Measurements from ENCODE around the gene VGLL1. TPM values are rescaled to one million over a fixed set of nuclear protein-coding genes. Genes with fewer than 3 reads are reported as not detected.

VGLL1 gene
- total RNA-seq, 1 donor from 2014 or later = not detected

DNA sequence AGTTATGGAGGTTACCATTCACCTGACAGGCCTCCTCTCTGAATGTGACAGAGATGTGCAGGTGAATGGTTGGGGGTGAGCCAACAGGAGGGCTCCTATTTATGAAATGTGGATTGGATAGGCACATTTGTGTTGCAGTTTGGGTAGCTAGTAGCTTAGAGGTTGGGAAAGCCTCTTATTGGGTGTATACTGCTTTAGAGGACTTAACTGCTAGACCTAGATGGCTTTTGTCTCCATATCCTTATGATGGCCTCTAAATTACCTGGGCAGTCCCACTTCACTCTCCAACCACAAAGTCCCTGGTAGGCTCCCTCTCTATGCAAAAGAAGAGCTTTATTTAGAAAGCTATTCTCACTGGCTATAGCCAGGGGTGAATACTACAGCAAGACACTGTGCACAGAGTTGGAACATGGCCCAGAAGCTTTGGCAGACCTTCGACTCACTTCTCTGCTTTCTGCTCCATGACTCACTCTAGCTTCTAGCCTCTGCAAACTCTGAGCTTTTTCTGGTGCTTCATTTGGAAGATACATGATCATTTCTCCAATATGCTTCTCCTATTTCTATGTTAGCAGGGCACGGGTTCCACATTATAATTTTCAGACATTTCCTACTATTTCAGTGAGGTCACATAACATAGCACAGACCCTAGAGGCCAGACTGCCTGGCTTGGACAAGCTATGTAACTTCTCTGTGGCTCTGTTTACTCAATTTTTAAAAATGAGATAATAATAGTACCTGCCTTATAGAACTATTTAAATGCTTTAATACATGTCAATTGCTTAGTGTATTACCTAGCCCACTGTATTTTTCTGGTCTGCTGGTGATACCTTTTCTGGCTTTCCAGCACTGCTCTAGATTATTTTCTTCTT is 6.0 kb upstream of the VGLL1 start:
- Mint-ChIP-seq H3K9me3 (no peaks in the 10 kb centered on the region), H3K27me3 (ENCODE audit: low read depth) (peaks cover 2% of the 10 kb centered on the region), H3K27ac (no peak overlapping the region), H3K4me3 (ENCODE audit: low read depth) (no peak overlapping the region), H3K36me3 (ENCODE audit: low read depth) (no peaks in the 10 kb centered on the region), H3K4me1 (ENCODE audit: low read depth) (peaks cover 5% of the 10 kb centered on the region)
- no peak for DNase-seq (ENCODE audit: low spot score)
- intact Hi-C loops (cut with micrococcal nuclease) = no loop called here

DNA sequence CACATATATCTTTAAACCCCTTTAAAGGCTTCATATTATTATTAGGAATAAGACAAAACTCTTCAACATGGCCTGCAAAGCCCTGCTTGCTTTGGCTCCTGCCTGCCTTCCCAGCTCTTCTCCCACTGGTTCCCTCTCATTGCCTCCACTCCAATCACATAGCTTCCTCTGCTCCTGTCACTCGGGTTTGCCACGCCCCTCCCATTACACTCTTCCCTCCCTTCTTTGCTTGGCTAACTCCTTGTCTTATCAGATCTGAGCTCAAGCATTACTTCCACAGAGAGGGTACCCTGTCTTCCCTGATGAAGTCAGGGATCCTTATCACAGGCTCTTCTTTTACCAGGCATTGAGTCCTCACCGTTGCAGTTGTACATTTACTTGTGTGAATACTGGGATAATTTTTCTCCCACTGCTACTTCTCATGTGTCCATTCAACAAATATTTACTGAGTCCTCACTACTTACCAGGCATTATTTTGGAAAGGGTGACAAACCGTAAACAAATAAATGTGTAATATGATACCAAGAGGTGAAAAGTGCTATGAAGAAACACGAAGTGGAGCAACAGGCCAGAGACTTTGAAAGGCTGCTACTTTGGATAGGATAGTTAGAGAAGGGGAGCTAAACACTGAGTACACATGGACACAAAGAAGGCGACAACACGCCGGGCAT is 3.2 kb upstream of the VGLL1 start:
- intact Hi-C loops (cut with micrococcal nuclease) = no loop called here
- H3K27me3 Mint-ChIP-seq (ENCODE audit: low read depth) = peaks cover 8% of the 10 kb centered on the region
- H3K4me1 Mint-ChIP-seq (ENCODE audit: low read depth) = peaks cover 2% of the 10 kb centered on the region
- no peaks in the 10 kb centered on the region for H3K9me3 Mint-ChIP-seq
- H3K4me3 Mint-ChIP-seq (ENCODE audit: low read depth) = no peak overlapping the region
- H3K27ac Mint-ChIP-seq = no peak overlapping the region
- no peak for DNase-seq (ENCODE audit: low spot score)
- H3K36me3 Mint-ChIP-seq (ENCODE audit: low read depth) = no peaks in the 10 kb centered on the region

GRCh38 chrX:136529795-136530194 is 2.2 kb upstream of the VGLL1 start:
- H3K36me3 Mint-ChIP-seq (ENCODE audit: low read depth) = no peaks in the 10 kb centered on the region
- intact Hi-C loops (cut with micrococcal nuclease) = no loop called here
- no peak for DNase-seq (ENCODE audit: low spot score)
- H3K4me3 Mint-ChIP-seq (ENCODE audit: low read depth) = no peak overlapping the region
- H3K9me3 Mint-ChIP-seq = no peaks in the 10 kb centered on the region
- H3K4me1 Mint-ChIP-seq (ENCODE audit: low read depth) = peaks cover 2% of the 10 kb centered on the region
- peaks cover 8% of the 10 kb centered on the region for H3K27me3 Mint-ChIP-seq (ENCODE audit: low read depth)
- H3K27ac Mint-ChIP-seq = no peak overlapping the region

DNA sequence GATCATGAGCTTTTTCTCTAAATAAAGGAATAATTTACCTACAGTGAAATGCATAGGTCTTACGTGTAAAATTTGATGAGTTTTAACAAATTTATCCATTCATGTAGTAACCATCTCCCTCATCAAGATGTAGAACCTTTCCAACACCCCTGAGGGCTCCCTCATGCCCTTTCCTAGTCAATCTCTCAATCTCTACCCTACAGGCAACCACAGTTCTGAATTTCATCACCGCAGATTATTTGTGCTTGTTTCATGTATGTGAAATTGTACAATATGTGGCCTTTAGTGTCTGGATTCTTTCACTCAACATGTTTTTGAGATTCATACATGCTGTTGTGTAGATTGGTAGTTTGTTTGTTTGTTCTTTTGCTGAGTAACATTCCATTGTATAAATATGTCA is 2.1 kb downstream of the VGLL1 start:
- Mint-ChIP-seq H3K4me3 (ENCODE audit: low read depth) (no peak overlapping the region), H3K27me3 (ENCODE audit: low read depth) (peaks cover 9% of the 10 kb centered on the region), H3K36me3 (ENCODE audit: low read depth) (no peaks in the 10 kb centered on the region), H3K27ac (no peak overlapping the region), H3K4me1 (ENCODE audit: low read depth) (peaks cover 6% of the 10 kb centered on the region), H3K9me3 (no peaks in the 10 kb centered on the region)
- intact Hi-C loops (cut with micrococcal nuclease) = no loop called here
- DNase-seq (ENCODE audit: low spot score) = no peak

- intact Hi-C loops (cut with micrococcal nuclease) = no loop called here
- Mint-ChIP-seq H3K27ac (no peak overlapping the region), H3K27me3 (ENCODE audit: low read depth) (peaks cover 9% of the 10 kb centered on the region), H3K4me1 (ENCODE audit: low read depth) (peaks cover 8% of the 10 kb centered on the region), H3K9me3 (no peaks in the 10 kb centered on the region), H3K4me3 (ENCODE audit: low read depth) (no peak overlapping the region), H3K36me3 (ENCODE audit: low read depth) (no peaks in the 10 kb centered on the region)
- DNase-seq (ENCODE audit: low spot score) = no peak
These were observed 6.8 kb downstream of the VGLL1 start for GRCh38 chrX:136538811-136539210.

DNA sequence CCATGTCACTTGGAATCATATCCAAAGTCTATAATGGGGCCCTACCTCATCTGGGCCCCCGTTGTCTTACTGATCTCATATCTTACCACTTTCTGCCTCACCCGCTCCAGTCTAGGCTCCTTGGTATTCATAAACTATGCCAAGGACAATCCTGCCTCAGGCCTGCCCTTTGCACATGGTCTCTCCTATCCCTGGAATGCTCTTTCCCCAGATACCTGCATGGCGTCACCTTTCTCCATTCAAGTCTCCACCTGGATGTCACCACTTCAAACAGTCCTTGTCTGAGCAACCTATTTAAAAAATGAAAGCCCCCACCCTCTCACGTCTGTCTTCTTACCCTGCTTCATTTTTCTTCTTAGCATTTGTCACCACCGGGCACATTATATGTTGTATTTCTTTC is 8.2 kb downstream of the VGLL1 start:
- no peak for DNase-seq (ENCODE audit: low spot score)
- Mint-ChIP-seq H3K4me3 (ENCODE audit: low read depth) (no peak overlapping the region), H3K36me3 (ENCODE audit: low read depth) (no peaks in the 10 kb centered on the region), H3K9me3 (no peaks in the 10 kb centered on the region), H3K27me3 (ENCODE audit: low read depth) (peaks cover 9% of the 10 kb centered on the region), H3K27ac (no peak overlapping the region), H3K4me1 (ENCODE audit: low read depth) (peaks cover 15% of the 10 kb centered on the region)
- intact Hi-C loops (cut with micrococcal nuclease) = no loop called here

DNA sequence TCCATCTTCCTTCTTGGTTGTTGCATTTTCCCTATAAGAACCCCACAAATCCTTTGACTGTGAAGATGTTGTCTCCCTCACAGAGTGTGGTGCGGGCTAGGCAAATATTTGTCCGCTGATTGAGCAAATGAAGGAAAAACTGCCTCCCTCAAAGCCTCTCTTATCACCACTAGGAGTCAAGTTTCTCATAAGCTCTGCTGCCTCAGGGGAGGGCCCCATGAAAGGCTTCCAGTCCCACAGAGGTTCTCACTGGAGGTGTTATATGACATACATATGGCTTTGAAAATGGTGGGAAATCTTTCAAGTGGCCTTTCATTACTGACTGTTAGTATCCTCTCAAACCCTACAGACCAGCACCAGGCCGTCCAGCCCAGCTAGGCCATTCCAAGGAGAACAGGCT is 9.3 kb downstream of the VGLL1 start:
- Mint-ChIP-seq H3K4me3 (ENCODE audit: low read depth) (no peak overlapping the region), H3K27ac (no peak overlapping the region), H3K9me3 (no peaks in the 10 kb centered on the region), H3K27me3 (ENCODE audit: low read depth) (peaks cover 9% of the 10 kb centered on the region), H3K36me3 (ENCODE audit: low read depth) (no peaks in the 10 kb centered on the region), H3K4me1 (ENCODE audit: low read depth) (peaks cover 23% of the 10 kb centered on the region)
- intact Hi-C loops (cut with micrococcal nuclease) = no loop called here
- DNase-seq (ENCODE audit: low spot score) = no peak

DNA sequence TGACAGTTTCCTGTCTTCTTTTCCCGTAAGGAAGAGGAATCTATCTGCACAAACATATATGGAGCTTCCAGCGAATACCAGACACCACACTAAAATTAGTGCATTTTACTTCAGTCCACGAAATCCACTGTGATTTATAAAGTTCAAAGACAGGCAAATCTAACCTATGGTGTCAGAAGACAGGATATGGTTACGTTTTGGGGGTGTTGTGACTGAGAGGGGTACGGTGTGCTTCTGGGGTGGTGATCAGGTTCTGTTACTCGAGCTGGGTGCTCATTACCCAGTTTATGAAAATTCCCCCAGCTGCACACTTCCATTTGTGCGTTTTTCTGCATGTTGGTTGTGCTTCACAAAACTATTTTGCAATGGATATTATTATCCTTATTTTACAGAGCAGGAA is 10.3 kb downstream of the VGLL1 start:
- H3K27ac Mint-ChIP-seq = no peak overlapping the region
- H3K4me3 Mint-ChIP-seq (ENCODE audit: low read depth) = no peak overlapping the region
- H3K27me3 Mint-ChIP-seq (ENCODE audit: low read depth) = peaks cover 6% of the 10 kb centered on the region
- H3K4me1 Mint-ChIP-seq (ENCODE audit: low read depth) = peaks cover 33% of the 10 kb centered on the region
- H3K36me3 Mint-ChIP-seq (ENCODE audit: low read depth) = no peaks in the 10 kb centered on the region
- no peak for DNase-seq (ENCODE audit: low spot score)
- H3K9me3 Mint-ChIP-seq = no peaks in the 10 kb centered on the region
- intact Hi-C loops (cut with micrococcal nuclease) = no loop called here

- Mint-ChIP-seq H3K9me3 (no peaks in the 10 kb centered on the region), H3K27me3 (ENCODE audit: low read depth) (no peaks in the 10 kb centered on the region), H3K36me3 (ENCODE audit: low read depth) (no peaks in the 10 kb centered on the region), H3K4me1 (ENCODE audit: low read depth) (peaks cover 34% of the 10 kb centered on the region), H3K4me3 (ENCODE audit: low read depth) (no peak overlapping the region), H3K27ac (peak overlapping the region; percentile 60)
- peak; percentile 8 for DNase-seq (ENCODE audit: low spot score)
- intact Hi-C loops (cut with micrococcal nuclease) = no loop called here
These were observed 14.4 kb downstream of the VGLL1 start for GRCh38 chrX:136546371-136546781.

GRCh38 chrX:136549226-136549625 is 17.2 kb downstream of the VGLL1 start:
- no peak for DNase-seq (ENCODE audit: low spot score)
- Mint-ChIP-seq H3K27ac (no peak overlapping the region), H3K27me3 (ENCODE audit: low read depth) (no peaks in the 10 kb centered on the region), H3K9me3 (no peaks in the 10 kb centered on the region), H3K4me3 (ENCODE audit: low read depth) (no peak overlapping the region), H3K36me3 (ENCODE audit: low read depth) (no peaks in the 10 kb centered on the region), H3K4me1 (ENCODE audit: low read depth) (peaks cover 30% of the 10 kb centered on the region)
- intact Hi-C loops (cut with micrococcal nuclease) = no loop called here

GRCh38 chrX:136551410-136551809 is 19.4 kb downstream of the VGLL1 start:
- H3K27me3 Mint-ChIP-seq (ENCODE audit: low read depth) = no peaks in the 10 kb centered on the region
- H3K27ac Mint-ChIP-seq = no peak overlapping the region
- no peak for DNase-seq (ENCODE audit: low spot score)
- intact Hi-C loops (cut with micrococcal nuclease) = no loop called here
- H3K4me3 Mint-ChIP-seq (ENCODE audit: low read depth) = no peak overlapping the region
- H3K9me3 Mint-ChIP-seq = no peaks in the 10 kb centered on the region
- H3K36me3 Mint-ChIP-seq (ENCODE audit: low read depth) = no peaks in the 10 kb centered on the region
- H3K4me1 Mint-ChIP-seq (ENCODE audit: low read depth) = peaks cover 14% of the 10 kb centered on the region

DNA sequence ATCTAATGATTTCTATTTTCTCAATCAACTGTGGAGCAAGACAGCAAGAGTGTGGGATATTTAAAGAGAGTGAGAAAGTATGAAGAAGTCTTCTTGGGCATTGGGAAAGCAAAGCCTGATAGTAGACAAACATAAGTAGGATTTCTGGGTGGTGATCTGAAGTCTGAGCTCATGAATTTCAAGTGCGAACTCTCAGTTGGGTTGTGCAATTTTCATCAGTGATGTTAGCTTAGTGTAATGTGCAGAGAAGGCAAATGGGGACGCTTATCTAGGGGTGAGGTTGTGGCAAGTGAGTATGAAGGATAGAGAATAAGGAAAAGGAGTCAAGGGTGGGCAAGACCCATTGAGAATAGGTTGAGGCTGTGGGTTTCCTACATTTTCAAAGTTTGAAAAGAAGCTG is 23.7 kb downstream of the VGLL1 start:
- no peak overlapping the region for H3K27ac Mint-ChIP-seq
- no peaks in the 10 kb centered on the region for H3K9me3 Mint-ChIP-seq
- intact Hi-C loops (cut with micrococcal nuclease) = no loop called here
- H3K4me1 Mint-ChIP-seq (ENCODE audit: low read depth) = no peaks in the 10 kb centered on the region
- peaks cover 16% of the 10 kb centered on the region for H3K27me3 Mint-ChIP-seq (ENCODE audit: low read depth)
- no peak for DNase-seq (ENCODE audit: low spot score)
- H3K36me3 Mint-ChIP-seq (ENCODE audit: low read depth) = no peaks in the 10 kb centered on the region
- H3K4me3 Mint-ChIP-seq (ENCODE audit: low read depth) = no peak overlapping the region

DNA sequence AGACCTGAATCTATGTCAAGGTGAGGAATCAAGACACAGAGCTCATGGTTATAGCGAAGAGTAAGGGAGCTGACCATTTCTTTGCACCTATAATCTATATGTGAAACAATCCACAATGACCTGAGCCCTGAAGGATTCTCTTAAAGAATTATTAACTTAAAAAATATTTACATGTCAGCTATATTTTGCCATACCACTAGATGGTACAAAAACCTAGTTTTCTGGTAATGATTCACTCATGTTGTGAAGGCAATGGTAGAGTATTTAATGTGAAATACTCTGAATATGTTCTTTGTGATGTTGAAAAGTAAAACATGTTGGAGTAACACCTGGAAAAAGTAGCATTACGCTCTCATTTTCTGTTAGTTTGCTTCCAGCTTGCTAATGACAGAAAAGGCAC is 40.0 kb downstream of the VGLL1 start:
- intact Hi-C loops (cut with micrococcal nuclease) = no loop called here
- Mint-ChIP-seq H3K4me3 (ENCODE audit: low read depth) (no peak overlapping the region), H3K9me3 (no peaks in the 10 kb centered on the region)

More for the DNA sequence above, 40.0 kb downstream of the VGLL1 start:
- no peaks in the 10 kb centered on the region for H3K36me3 Mint-ChIP-seq (ENCODE audit: low read depth)
- H3K4me1 Mint-ChIP-seq (ENCODE audit: low read depth) = peaks cover 14% of the 10 kb centered on the region
- no peak overlapping the region for H3K27ac Mint-ChIP-seq
- H3K27me3 Mint-ChIP-seq (ENCODE audit: low read depth) = no peaks in the 10 kb centered on the region
- no peak for DNase-seq (ENCODE audit: low spot score)
